PFSK-1 (cell line): ENCODE data around the gene LBH.

ENCODE experiments used
- FOXP2 ChIP-seq: optimal IDR thresholded peaks from 2 replicates; pipeline ENCODE3; 2011; ENCODE audit warnings: borderline replicate concordance, control low read depth, inconsistent platforms; ENCODE audit not compliant: insufficient read depth; ENCODE audit errors: extremely low read length, extremely low read depth
- POLR2AphosphoS5 ChIP-seq: IDR thresholded peaks from 2 replicates; pipeline ENCODE4 v1.6.1; 2012; ENCODE audit warnings: low read depth, mild to moderate bottlenecking, control low read depth, low read length, moderate library complexity
- REST ChIP-seq, 2 experiments: IDR thresholded peaks; 2 replicates each; pipeline versions ENCODE4 v1.6.1 to v1.8.0; 2011 to 2012; ENCODE audit warnings: low read depth in 2 of 2, low read length in 2 of 2, control low read depth in 1 of 2, inconsistent platforms in 1 of 2, mild to moderate bottlenecking in 1 of 2, moderate library complexity in 1 of 2; ENCODE audit not compliant: insufficient read depth in 1 of 2
- SIN3A ChIP-seq: IDR thresholded peaks from 2 replicates; pipeline ENCODE4 v1.6.1; 2012; ENCODE audit warnings: mild to moderate bottlenecking, low read length, moderate library complexity, borderline replicate concordance; ENCODE audit not compliant: insufficient read depth
- TAF1 ChIP-seq: IDR thresholded peaks from 2 replicates; pipeline ENCODE4 v1.6.1; 2012; ENCODE audit warnings: low read length, control low read depth, borderline replicate concordance; ENCODE audit not compliant: insufficient read depth

- TF ChIP-seq SIN3A (no peak), TAF1 (no peak), POLR2AphosphoS5 (no peak), FOXP2 (no peak), REST (IDR thresholded peaks at IDR 0.05; ENCODE audit: insufficient read depth in 1 of 2, low read depth in 2 of 2, low read length in 2 of 2) (no peak)
Measured at GRCh38 chr2:30306522-30306921, 75.2 kb downstream of the LBH start.
